ENCODE measurements around the gene WDFY3. TPM values are rescaled to one million over a fixed set of nuclear protein-coding genes. Genes with fewer than 3 reads are reported as not detected.

WDFY3 gene
- total RNA-seq, 1 donor from 2014 or later: 267 TPM

DNA sequence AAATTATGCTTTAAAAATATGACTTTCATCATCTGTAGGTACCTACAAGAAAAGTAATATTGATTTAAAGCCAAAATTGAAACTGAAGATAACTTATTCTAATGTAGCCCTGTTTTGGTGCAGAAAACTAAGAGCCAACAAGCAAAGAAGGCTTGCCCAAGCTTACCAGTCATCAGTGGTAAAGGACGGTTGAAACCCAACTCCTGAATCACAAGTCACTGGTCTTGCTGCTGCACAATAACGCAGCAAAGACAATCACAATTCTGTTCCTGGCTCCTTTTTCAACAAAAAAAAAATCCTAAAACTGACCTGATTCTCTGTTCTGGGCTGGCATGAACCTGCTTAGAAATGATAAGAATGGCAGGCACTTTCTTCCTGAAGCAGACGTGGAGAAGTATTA lies 34.5 kb downstream of the WDFY3 start:
- no peak for DNase-seq
- H3K4me1 Mint-ChIP-seq (ENCODE audit: low read depth, unreplicated experiment): peaks cover 33% of the 10 kb centered on the region
- peaks cover 5% of the 10 kb centered on the region for H3K27me3 Mint-ChIP-seq (ENCODE audit: unreplicated experiment)
- peaks cover 2% of the 10 kb centered on the region for H3K9me3 Mint-ChIP-seq (ENCODE audit: unreplicated experiment)
- H3K27ac Mint-ChIP-seq (ENCODE audit: unreplicated experiment): no peak overlapping the region
- no peak overlapping the region for H3K4me3 Mint-ChIP-seq (ENCODE audit: unreplicated experiment)
- no peaks in the 10 kb centered on the region for H3K36me3 Mint-ChIP-seq (ENCODE audit: unreplicated experiment)
- TF ChIP-seq, protein P1, sequence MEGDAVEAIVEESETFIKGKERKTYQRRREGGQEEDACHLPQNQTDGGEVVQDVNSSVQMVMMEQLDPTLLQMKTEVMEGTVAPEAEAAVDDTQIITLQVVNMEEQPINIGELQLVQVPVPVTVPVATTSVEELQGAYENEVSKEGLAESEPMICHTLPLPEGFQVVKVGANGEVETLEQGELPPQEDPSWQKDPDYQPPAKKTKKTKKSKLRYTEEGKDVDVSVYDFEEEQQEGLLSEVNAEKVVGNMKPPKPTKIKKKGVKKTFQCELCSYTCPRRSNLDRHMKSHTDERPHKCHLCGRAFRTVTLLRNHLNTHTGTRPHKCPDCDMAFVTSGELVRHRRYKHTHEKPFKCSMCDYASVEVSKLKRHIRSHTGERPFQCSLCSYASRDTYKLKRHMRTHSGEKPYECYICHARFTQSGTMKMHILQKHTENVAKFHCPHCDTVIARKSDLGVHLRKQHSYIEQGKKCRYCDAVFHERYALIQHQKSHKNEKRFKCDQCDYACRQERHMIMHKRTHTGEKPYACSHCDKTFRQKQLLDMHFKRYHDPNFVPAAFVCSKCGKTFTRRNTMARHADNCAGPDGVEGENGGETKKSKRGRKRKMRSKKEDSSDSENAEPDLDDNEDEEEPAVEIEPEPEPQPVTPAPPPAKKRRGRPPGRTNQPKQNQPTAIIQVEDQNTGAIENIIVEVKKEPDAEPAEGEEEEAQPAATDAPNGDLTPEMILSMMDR (IDR thresholded peaks at IDR 0.05; ENCODE audit: partially characterized antibody, unreplicated experiment): no peak

DNA sequence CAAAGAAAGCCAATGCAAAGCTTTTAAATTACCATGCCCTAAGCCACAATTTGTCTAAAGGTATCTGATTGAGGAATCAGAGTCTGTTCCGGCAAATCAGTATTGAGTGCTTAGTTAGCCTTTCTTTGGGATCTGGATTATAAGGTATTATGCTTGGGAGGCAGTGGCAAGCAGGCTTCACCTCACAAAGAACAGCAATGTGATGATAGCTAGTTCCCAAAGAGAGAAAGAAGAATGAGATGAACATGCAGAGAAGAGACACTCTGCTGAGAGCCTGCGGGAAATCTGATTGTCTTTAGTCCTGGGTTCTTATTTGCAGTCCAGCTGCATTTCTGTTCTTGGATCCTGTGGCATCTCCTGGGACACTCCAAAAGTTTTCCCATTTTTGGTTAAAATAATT lies 35.2 kb downstream of the WDFY3 start:
- Mint-ChIP-seq H3K9me3 (ENCODE audit: unreplicated experiment) (peaks cover 2% of the 10 kb centered on the region), H3K4me1 (ENCODE audit: low read depth, unreplicated experiment) (peaks cover 38% of the 10 kb centered on the region), H3K27me3 (ENCODE audit: unreplicated experiment) (peaks cover 5% of the 10 kb centered on the region), H3K4me3 (ENCODE audit: unreplicated experiment) (no peak overlapping the region), H3K36me3 (ENCODE audit: unreplicated experiment) (no peaks in the 10 kb centered on the region), H3K27ac (ENCODE audit: unreplicated experiment) (no peak overlapping the region)
- TF ChIP-seq, protein P1 (IDR thresholded peaks at IDR 0.05; ENCODE audit: partially characterized antibody, unreplicated experiment): no peak
- DNase-seq: no peak

DNA sequence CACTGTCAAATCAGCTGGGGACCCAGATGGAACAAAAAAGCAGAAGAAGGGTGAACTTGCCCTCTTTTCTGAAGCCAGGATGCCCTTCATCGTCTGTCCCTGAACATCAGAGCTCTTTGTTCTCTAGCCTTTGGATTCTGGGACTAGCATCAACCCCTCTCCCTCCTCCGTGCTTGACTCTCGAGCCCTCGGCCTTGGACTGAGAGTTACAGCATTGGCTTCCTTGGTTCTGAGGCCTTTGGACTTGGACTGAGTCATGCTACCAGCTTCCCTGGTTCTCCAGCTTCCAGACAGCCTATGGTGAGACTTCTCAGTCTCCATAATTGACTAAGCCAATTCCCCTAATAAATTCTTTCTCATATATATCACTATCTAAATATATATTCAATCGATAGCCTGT lies 38.4 kb downstream of the WDFY3 start:
- H3K4me1 Mint-ChIP-seq (ENCODE audit: low read depth, unreplicated experiment): peaks cover 43% of the 10 kb centered on the region
- H3K27ac Mint-ChIP-seq (ENCODE audit: unreplicated experiment): peak overlapping the region; percentile 42
- DNase-seq: no peak
- H3K9me3 Mint-ChIP-seq (ENCODE audit: unreplicated experiment): peaks cover 4% of the 10 kb centered on the region
- TF ChIP-seq, protein P1 (IDR thresholded peaks at IDR 0.05; ENCODE audit: partially characterized antibody, unreplicated experiment): no peak
- H3K36me3 Mint-ChIP-seq (ENCODE audit: unreplicated experiment): no peaks in the 10 kb centered on the region
- H3K4me3 Mint-ChIP-seq (ENCODE audit: unreplicated experiment): no peak overlapping the region
- H3K27me3 Mint-ChIP-seq (ENCODE audit: unreplicated experiment): peaks cover 9% of the 10 kb centered on the region

DNA sequence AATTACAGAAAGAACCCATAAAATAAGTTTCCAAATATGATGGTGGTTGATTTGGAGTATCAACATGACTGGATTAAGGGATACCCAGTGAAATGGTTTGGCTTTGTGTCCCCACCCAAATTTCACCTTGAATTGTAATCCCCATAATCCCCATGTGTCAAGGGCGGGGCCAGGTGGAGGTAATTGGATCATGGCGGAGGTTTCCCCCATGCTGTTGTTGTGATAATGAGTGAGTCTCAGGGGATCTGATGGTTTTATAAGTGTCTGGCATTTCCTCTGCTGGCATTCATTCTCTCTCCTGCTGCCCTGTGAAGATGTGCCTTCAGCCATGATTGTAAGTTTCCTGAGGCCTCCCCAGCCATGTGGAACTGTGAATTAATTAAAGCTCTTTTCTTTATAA lies 39.1 kb downstream of the WDFY3 start:
- no peak for DNase-seq
- peak overlapping the region; percentile 42 for H3K27ac Mint-ChIP-seq (ENCODE audit: unreplicated experiment)
- H3K27me3 Mint-ChIP-seq (ENCODE audit: unreplicated experiment): peaks cover 9% of the 10 kb centered on the region
- H3K9me3 Mint-ChIP-seq (ENCODE audit: unreplicated experiment): peaks cover 4% of the 10 kb centered on the region
- H3K36me3 Mint-ChIP-seq (ENCODE audit: unreplicated experiment): no peaks in the 10 kb centered on the region
- peaks cover 48% of the 10 kb centered on the region for H3K4me1 Mint-ChIP-seq (ENCODE audit: low read depth, unreplicated experiment)
- TF ChIP-seq, protein P1 (IDR thresholded peaks at IDR 0.05; ENCODE audit: partially characterized antibody, unreplicated experiment): no peak
- H3K4me3 Mint-ChIP-seq (ENCODE audit: unreplicated experiment): no peak overlapping the region

DNA sequence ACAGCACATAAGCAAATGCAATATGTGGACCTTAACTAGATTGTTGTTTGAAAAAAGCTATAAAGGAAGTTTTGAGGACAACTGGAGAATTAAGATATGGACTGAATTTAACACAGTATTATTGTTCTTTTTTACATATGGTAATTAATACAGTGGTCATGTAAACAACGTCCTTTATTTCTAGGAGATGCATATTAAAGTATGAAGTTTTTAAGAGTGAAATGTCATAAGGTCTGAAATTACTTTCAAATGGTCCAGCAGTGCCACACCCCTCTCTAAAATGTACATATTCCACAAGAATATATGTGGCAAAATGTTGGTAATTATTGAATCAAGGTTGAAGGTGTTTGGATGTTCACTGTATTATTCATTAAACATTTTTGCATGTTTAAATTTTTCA lies 40.9 kb downstream of the WDFY3 start:
- DNase-seq: no peak
- H3K4me1 Mint-ChIP-seq (ENCODE audit: low read depth, unreplicated experiment): peaks cover 48% of the 10 kb centered on the region
- H3K27ac Mint-ChIP-seq (ENCODE audit: unreplicated experiment): no peak overlapping the region
- H3K27me3 Mint-ChIP-seq (ENCODE audit: unreplicated experiment): peaks cover 9% of the 10 kb centered on the region
- H3K36me3 Mint-ChIP-seq (ENCODE audit: unreplicated experiment): no peaks in the 10 kb centered on the region
- H3K9me3 Mint-ChIP-seq (ENCODE audit: unreplicated experiment): peaks cover 4% of the 10 kb centered on the region
- no peak overlapping the region for H3K4me3 Mint-ChIP-seq (ENCODE audit: unreplicated experiment)
- TF ChIP-seq, protein P1 (IDR thresholded peaks at IDR 0.05; ENCODE audit: partially characterized antibody, unreplicated experiment): no peak

Measured in glutamatergic neuron (in vitro differentiated cells).